Trophoblast cell (in vitro differentiated cells and primary cell): Measurements from ENCODE around the gene OR5I1.
"Not testable (repeated sequence)": the region's sequence is repeated elsewhere in the genome, so short reads cannot be mapped to it uniquely, and the experiment has no call there.

Experiments
- DNase-seq, 2 donors: peaks; one replicate each; pipeline ENCODE4 v3.0.0-alpha.2; 2016
- H2AFZ ChIP-seq: 2 replicates; pipeline ENCODE4 v1.6.1; 2013; ENCODE audit warnings: low read length, moderate library complexity, mild to moderate bottlenecking; ENCODE audit not compliant: insufficient read depth, poor library complexity
- H2AK5ac ChIP-seq: 2 replicates; pipeline ENCODE4 v1.6.1; 2013; ENCODE audit warnings: mild to moderate bottlenecking, low read length
- H2BK120ac ChIP-seq: 2 replicates; pipeline ENCODE4 v1.6.1; 2013; ENCODE audit warnings: low read length, mild to moderate bottlenecking, moderate library complexity; ENCODE audit not compliant: insufficient read depth, poor library complexity
- H2BK12ac ChIP-seq: 2 replicates; pipeline ENCODE4 v1.6.1; 2013; ENCODE audit warnings: mild to moderate bottlenecking, low read length, moderate library complexity
- H2BK5ac ChIP-seq: 2 replicates; pipeline ENCODE4 v1.6.1; 2013; ENCODE audit warnings: low read length, low read depth, moderate library complexity, mild to moderate bottlenecking; ENCODE audit not compliant: poor library complexity
- H3K14ac ChIP-seq: 2 replicates; pipeline ENCODE4 v1.6.1; 2013; ENCODE audit warnings: mild to moderate bottlenecking, low read length
- H3K18ac ChIP-seq: 2 replicates; pipeline ENCODE4 v1.6.1; 2013; ENCODE audit warnings: mild to moderate bottlenecking, low read length
- H3K23ac ChIP-seq: 2 replicates; pipeline ENCODE4 v1.6.1; 2013; ENCODE audit warnings: low read length
- H3K27ac ChIP-seq: 2 replicates; pipeline ENCODE4 v1.5.1; 2013; ENCODE audit warnings: low read depth, mild to moderate bottlenecking, inconsistent platforms, low read length, moderate library complexity
- H3K27me3 ChIP-seq: 2 replicates; pipeline ENCODE4 v1.6.1; 2013; ENCODE audit warnings: inconsistent platforms, mild to moderate bottlenecking, low read length, moderate library complexity; ENCODE audit not compliant: insufficient read depth
- H3K36me3 ChIP-seq, 2 experiments: 1 replicate in 1 of 2; 2 replicates in 1 of 2; pipeline ENCODE4 v1.6.1; 2013; ENCODE audit warnings: low read length in 2 of 2, mild to moderate bottlenecking in 2 of 2, moderate library complexity in 1 of 2; ENCODE audit not compliant: insufficient read depth in 2 of 2, control insufficient read depth in 1 of 2
- H3K4ac ChIP-seq: 2 replicates; pipeline ENCODE4 v1.6.1; 2013; ENCODE audit warnings: low read depth, mild to moderate bottlenecking, low read length, moderate library complexity
- H3K4me1 ChIP-seq, 2 experiments: 1 replicate in 1 of 2; 2 replicates in 1 of 2; pipeline ENCODE4 v1.6.1; 2013; ENCODE audit warnings: low read length in 2 of 2, mild to moderate bottlenecking in 2 of 2, moderate library complexity in 1 of 2; ENCODE audit not compliant: insufficient read depth in 2 of 2, control insufficient read depth in 1 of 2
- H3K4me2 ChIP-seq: 2 replicates; pipeline ENCODE4 v1.6.1; 2013; ENCODE audit warnings: inconsistent platforms, mild to moderate bottlenecking, low read length, moderate library complexity
- H3K4me3 ChIP-seq: 2 replicates; pipeline ENCODE4 v1.5.1; 2013; ENCODE audit warnings: mild to moderate bottlenecking, low read depth, low read length, inconsistent platforms
- H3K79me1 ChIP-seq: one replicate; pipeline ENCODE4 v1.6.1; 2013; ENCODE audit warnings: low read length
- H3K79me2 ChIP-seq: 2 replicates; pipeline ENCODE4 v1.6.1; 2013; ENCODE audit warnings: low read length, mild to moderate bottlenecking; ENCODE audit not compliant: control insufficient read depth, insufficient read depth, poor library complexity
- H3K9ac ChIP-seq: 2 replicates; pipeline ENCODE4 v1.6.1; 2013; ENCODE audit warnings: mild to moderate bottlenecking, low read length
- H3K9me3 ChIP-seq: 2 replicates; pipeline ENCODE4 v1.6.1; 2013; ENCODE audit warnings: low read depth, mild to moderate bottlenecking, control low read depth, inconsistent platforms, low read length; ENCODE audit not compliant: insufficient read depth
- H4K12ac ChIP-seq: 2 replicates; pipeline ENCODE4 v1.6.1; 2013; ENCODE audit warnings: low read depth, mild to moderate bottlenecking, low read length, moderate library complexity
- H4K8ac ChIP-seq: 2 replicates; pipeline ENCODE4 v1.6.1; 2013; ENCODE audit warnings: low read depth, mild to moderate bottlenecking, low read length, moderate library complexity
- H4K91ac ChIP-seq: one replicate; pipeline ENCODE4 v1.6.1; 2013; ENCODE audit warnings: low read depth, mild to moderate bottlenecking, low read length, moderate library complexity
- WGBS: extraction: QIAGEN DNeasy Blood & Tissue Kit; methylation state at CpG from one replicate; pipeline ENCODE4 v1.1.7; 2013; ENCODE audit warnings: missing lambda C conversion rate; ENCODE audit not compliant: insufficient read length, insufficient coverage; ENCODE audit errors: extremely low coverage; 5-methylcytosine and 5-hydroxymethylcytosine counted together

OR5I1 gene

GRCh38 chr11:55885481-55885880, 50.7 kb downstream of the OR5I1 start:
- H3K4me2 ChIP-seq, H4K91ac ChIP-seq, H3K4me1 ChIP-seq, H2AK5ac ChIP-seq, H3K27me3 ChIP-seq, H2BK5ac ChIP-seq, H3K14ac ChIP-seq, H3K18ac ChIP-seq, H4K12ac ChIP-seq, H3K4ac ChIP-seq, H2BK12ac ChIP-seq, H3K79me2 ChIP-seq, H4K8ac ChIP-seq, H3K23ac ChIP-seq, H3K36me3 ChIP-seq, H3K27ac ChIP-seq, H3K9ac ChIP-seq, DNase-seq, H3K79me1 ChIP-seq, H2AFZ ChIP-seq, H2BK120ac ChIP-seq, H3K9me3 ChIP-seq, H3K4me3 ChIP-seq: not testable (repeated sequence)
- no CpG with 5 or more reads among the region's 9 CpGs for WGBS
